GM12878 (cell line): Measurements from ENCODE around the gene FMNL2.

Experiments
- EP300 ChIP-seq, 2 experiments: fragments of 150-350 bp in 1 of 2; IDR thresholded peaks; 2 replicates each; pipeline ENCODE4 v1.6.1; 2011 to 2012; ENCODE audit warnings: low read depth in 2 of 2, low read length in 2 of 2, borderline replicate concordance in 1 of 2, improper control_type of control experiment in 1 of 2, inconsistent platforms in 1 of 2; ENCODE audit not compliant: control insufficient read depth in 1 of 2
- FOS ChIP-seq: IDR thresholded peaks from 3 replicates; pipeline ENCODE4 v1.6.1; 2011; ENCODE audit warnings: borderline replicate concordance; ENCODE audit not compliant: insufficient read length; ENCODE audit errors: extremely low read depth
- GABPA ChIP-seq: IDR thresholded peaks from 2 replicates; pipeline ENCODE4 v1.6.1; 2014; ENCODE audit warnings: antibody characterized with exemption, low read depth, mild to moderate bottlenecking, inconsistent platforms
- HCFC1 ChIP-seq: fragments of 150-350 bp; IDR thresholded peaks from 2 replicates; pipeline ENCODE4 v1.6.1; 2014; ENCODE audit warnings: low read length
- MAX ChIP-seq: IDR thresholded peaks from 2 replicates; pipeline ENCODE4 v1.6.1; 2012; ENCODE audit warnings: low read depth, low read length, improper control_type of control experiment
- MEF2A ChIP-seq: IDR thresholded peaks from 2 replicates; pipeline ENCODE4 v1.6.1; 2011; ENCODE audit warnings: low read depth, mild to moderate bottlenecking, low read length, moderate library complexity; ENCODE audit not compliant: insufficient read depth
- MEF2B ChIP-seq: fragments of 450-650 bp; IDR thresholded peaks from 2 replicates; pipeline ENCODE4 v1.6.1; 2018; ENCODE audit warnings: mild to moderate bottlenecking, moderate library complexity; ENCODE audit not compliant: partially characterized antibody, poor library complexity, severe bottlenecking
- RELA ChIP-seq: fragments of 450-650 bp; IDR thresholded peaks from 2 replicates; pipeline ENCODE4 v1.8.0; 2014; ENCODE audit warnings: borderline replicate concordance; ENCODE audit not compliant: partially characterized antibody
- SKIL ChIP-seq: fragments of 450-650 bp; IDR thresholded peaks from 2 replicates; pipeline ENCODE4 v1.6.1; 2017; ENCODE audit warnings: mild to moderate bottlenecking, low read depth, inconsistent platforms; ENCODE audit not compliant: poor library complexity, severe bottlenecking
- SP1 ChIP-seq: IDR thresholded peaks from one replicate; pipeline ENCODE4 v1.6.1; 2011; ENCODE audit warnings: low read depth, low read length
- TAF1 ChIP-seq: IDR thresholded peaks from 2 replicates; pipeline ENCODE4 v1.6.1; 2011; ENCODE audit warnings: mild to moderate bottlenecking, low read depth, low read length, borderline replicate concordance
- ZZZ3 ChIP-seq: IDR thresholded peaks from 2 replicates; pipeline ENCODE4 v1.6.1; 2011; ENCODE audit warnings: low read depth; ENCODE audit not compliant: control insufficient read depth, insufficient read length
- TF ChIP-seq, protein P1 (sequence below), 3 experiments: IDR thresholded peaks in 2 of 3; conservative IDR thresholded peaks in 1 of 3; 2 replicates each; pipeline ENCODE4 v1.5.1; 2011; ENCODE audit warnings: low read depth in 3 of 3, low read length in 3 of 3, mild to moderate bottlenecking in 3 of 3, control low read depth in 2 of 3, moderate library complexity in 2 of 3, inconsistent platforms in 1 of 3, mixed read lengths in 1 of 3; ENCODE audit not compliant: control insufficient read depth in 2 of 3, insufficient read depth in 1 of 3; ENCODE audit errors: extremely low read depth in 1 of 3

DNA sequence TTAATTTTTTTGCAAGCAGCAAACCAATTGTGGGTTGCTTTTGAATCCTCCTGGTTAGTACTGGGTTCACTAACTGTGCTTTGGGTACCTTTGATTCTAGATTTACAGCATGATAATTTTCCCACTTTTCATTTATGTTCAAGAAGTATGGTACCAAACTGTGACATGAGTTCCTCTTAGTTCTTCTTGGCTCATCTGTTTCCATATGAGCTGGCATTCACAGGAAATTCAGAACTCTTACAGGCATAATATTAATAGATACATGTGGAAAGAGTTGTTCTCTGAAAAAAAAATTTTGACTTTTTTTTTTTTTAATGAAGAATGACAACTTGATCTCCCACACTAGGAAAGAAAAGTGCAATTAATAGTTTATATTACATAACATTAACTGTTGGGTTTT lies 59.4 kb downstream of the FMNL2 start:
- TF ChIP-seq, protein P1, sequence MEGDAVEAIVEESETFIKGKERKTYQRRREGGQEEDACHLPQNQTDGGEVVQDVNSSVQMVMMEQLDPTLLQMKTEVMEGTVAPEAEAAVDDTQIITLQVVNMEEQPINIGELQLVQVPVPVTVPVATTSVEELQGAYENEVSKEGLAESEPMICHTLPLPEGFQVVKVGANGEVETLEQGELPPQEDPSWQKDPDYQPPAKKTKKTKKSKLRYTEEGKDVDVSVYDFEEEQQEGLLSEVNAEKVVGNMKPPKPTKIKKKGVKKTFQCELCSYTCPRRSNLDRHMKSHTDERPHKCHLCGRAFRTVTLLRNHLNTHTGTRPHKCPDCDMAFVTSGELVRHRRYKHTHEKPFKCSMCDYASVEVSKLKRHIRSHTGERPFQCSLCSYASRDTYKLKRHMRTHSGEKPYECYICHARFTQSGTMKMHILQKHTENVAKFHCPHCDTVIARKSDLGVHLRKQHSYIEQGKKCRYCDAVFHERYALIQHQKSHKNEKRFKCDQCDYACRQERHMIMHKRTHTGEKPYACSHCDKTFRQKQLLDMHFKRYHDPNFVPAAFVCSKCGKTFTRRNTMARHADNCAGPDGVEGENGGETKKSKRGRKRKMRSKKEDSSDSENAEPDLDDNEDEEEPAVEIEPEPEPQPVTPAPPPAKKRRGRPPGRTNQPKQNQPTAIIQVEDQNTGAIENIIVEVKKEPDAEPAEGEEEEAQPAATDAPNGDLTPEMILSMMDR (IDR thresholded peaks at IDR 0.05 in 2 of 3, conservative IDR thresholded peaks at IDR 0.05 in 1 of 3; ENCODE audit: control insufficient read depth in 2 of 3, extremely low read depth in 1 of 3, insufficient read depth in 1 of 3, low read depth in 3 of 3, low read length in 3 of 3) = no peak
- no peak for TF ChIP-seq GABPA
- no peak for TF ChIP-seq HCFC1
- no peak for TF ChIP-seq SKIL
- TF ChIP-seq EP300 (IDR thresholded peaks at IDR 0.05; ENCODE audit: borderline replicate concordance in 1 of 2, control insufficient read depth in 1 of 2, low read depth in 2 of 2, low read length in 2 of 2) = no peak
- no peak for TF ChIP-seq MEF2A
- no peak for TF ChIP-seq ZZZ3
- TF ChIP-seq RELA = no peak
- TF ChIP-seq SP1 = no peak
- no peak for TF ChIP-seq TAF1
- no peak for TF ChIP-seq MEF2B
- no peak for TF ChIP-seq MAX
- no peak for TF ChIP-seq FOS
